HG03432 (cell line): ENCODE results near the gene KRT80.
"Not testable (repeated sequence)": the region's sequence is repeated elsewhere in the genome, so short reads cannot be mapped to it uniquely, and the experiment has no call there.

Experiments
- ATAC-seq: cut with Tn5 transposase; IDR thresholded peaks from one replicate; pipeline ENCODE4 v1.9.1; 2021; ENCODE audit warnings: mild to moderate bottlenecking, moderate library complexity; ENCODE audit not compliant: unreplicated experiment

KRT80 gene

DNA sequence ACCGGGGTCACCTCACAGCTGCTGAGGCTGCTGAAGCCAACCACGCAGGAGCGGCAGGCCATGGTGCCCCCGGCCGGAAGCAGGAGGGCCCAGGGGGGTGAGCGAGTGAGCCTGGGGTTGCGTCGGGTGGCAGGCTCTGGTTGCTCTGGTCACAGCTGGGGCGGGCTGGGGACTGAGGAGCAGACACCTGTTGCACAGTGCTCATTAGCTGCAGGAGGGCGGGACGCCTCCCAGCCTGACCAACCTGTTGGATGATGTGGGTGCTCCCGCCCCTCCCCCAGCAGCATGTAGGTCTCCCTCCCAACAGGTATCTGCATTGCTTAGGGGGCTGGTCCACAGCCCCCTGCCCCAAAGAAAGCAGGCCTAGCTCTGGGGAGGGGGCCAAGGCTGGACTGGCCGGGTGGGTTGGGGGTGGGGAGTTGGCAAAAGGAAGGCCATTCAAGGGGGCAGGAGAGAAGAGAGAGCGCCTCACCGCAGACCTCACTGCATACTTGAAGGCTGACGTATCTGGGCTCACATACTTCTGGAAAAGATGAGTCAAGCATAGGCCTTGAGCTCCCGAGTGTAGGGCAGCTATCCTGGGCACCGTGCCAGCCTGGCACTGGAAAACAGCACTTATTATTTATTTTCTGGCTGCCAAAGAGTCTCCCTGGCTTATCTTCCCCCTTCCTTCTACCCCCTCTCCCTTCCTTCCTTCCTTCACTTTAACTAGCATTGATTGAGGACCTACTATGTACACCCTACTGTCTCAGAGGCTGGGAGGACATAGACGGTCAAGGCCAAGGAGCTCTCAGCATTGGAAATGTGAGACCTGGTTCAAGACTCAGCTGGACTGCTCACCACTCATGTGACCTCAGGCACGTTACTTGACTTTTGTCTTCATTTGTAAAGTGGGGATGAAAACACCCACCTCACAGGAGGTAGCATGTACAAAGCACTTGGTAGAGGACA lies at the start of gene KRT80:
TSS of gene KRT80 (minus strand) at position 174 of the 951 bp plus-strand sequence. CDS start at position 62, 112 bp downstream.
- no peak for ATAC-seq

DNA sequence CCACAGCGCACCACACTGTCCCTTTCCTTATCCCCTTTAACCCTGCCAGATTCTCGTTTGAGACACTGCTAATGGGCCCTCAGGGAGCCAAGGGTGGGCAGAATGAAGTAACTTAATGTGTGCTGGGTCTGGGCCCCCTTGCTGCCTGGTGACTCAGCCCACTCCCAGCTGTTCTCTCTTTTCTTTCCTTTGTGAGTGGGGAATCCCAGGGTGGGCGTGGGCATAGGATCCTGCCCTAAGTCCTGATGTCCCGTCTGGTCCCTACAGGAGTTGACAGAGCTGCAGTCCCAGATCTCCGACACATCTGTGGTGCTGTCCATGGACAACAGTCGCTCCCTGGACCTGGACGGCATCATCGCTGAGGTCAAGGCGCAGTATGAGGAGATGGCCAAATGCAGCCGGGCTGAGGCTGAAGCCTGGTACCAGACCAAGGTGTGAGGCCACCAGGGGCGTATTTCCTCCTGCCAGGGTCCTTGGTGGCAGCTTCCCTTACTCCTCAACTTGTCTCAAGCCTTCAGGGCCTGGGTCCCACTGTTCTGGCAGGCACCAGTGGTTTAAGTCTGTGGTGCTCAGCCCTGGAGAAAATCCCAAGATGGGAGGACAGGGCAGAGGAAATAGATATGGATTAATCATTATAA lies 49.5 kb upstream of the KRT80 start:
- ATAC-seq = no peak

DNA sequence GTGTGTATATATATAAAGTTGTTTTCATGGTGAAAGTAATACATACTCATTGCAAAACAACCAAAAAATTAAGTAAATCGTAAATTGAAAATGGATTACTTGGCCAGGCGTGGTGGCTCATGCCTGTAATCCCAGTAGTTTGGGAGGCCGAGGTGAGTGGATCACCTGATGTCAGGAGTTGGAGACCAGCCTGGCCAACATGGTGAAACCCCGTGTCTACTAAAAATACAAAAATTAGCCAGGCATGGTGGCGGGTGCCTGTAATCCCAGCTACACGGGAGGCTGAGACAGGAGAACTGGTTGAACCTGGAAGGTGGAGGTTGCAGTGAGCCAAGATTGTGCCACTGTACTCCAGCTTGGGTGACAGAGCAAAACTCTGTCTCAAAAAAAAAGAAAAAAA lies 48.4 kb upstream of the KRT80 start:
- not testable (repeated sequence) for ATAC-seq

DNA sequence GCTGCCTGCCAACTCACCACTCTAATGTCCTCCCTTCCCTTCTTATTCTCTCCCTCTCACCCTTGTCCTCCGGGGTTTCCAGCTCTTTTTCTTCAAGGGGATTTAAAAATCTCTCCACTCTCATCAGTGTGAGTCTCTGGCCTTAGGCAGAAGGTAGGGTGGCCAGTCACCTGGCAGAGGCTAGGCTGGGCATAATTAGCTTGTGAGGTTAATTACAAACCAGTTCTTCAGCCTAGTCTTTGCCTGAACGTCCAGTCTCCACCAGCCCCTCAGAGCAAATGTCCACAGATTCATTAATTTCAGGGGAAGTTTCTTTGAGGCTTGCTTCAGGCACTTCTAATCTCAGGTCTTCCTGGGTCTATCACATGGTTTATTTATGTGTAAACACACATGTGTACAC lies 48.0 kb upstream of the KRT80 start:
- no peak for ATAC-seq

DNA sequence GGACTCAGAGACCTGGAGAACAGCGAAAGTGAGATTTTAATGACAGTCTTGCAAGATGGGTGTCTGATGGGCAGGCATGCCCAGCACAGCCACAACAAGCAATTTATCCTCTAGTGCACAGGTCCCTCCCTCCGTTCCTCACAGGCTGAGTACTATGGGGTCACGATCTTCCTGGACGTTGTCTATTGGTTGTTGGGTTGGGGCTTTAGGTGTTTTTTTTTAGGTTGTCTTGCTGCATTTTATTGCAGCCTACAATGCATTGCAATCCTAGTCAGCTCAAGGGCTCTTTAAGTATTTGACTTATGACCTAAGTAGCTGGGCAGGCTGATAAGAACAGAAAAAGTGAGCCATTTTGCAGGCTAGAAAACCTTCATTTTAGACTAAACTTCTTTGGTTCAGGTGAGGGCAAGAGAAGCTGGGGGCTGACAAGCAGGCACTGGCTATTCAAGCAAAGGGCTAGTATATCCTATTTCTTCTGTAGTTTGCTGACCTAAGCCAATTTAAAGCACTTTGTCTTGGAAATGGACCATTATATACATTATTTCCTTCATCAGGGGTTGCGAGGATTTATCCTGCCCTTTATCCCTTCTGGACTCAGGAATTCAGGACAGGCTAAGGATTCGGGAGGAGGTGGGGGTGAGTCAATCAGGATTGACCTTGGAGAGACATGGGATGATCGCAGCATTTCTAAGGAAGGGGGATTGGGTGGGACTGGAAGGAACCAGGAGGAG lies 47.3 kb upstream of the KRT80 start:
- no peak for ATAC-seq

DNA sequence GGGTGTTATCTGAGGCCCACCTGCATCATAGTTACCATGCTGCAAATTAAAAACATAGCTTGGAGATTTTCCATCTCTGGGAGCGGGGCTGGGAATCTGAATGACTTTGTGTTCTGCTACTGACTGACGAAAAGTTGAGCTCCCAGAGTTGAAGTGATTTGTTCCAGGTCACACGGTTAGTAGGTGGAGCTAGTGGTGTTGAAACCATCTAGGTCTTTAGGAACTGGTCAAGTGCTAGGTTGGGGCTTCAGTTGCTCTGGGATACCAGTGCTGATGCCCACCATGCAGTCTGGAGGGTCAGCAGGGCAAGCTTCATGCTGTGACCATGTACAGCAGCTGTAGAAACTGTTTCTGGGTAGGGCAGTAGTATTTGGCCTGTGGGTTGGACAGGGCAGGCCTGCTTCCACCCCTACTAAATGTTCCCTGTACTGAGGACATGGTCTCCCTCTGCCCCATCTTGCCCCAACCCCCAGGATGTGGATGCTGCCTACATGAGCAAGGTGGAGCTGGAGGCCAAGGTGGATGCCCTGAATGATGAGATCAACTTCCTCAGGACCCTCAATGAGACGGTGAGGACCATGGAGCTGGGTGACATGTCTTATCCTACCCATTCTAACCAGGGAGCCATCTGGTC lies 46.5 kb upstream of the KRT80 start:
- no peak for ATAC-seq

DNA sequence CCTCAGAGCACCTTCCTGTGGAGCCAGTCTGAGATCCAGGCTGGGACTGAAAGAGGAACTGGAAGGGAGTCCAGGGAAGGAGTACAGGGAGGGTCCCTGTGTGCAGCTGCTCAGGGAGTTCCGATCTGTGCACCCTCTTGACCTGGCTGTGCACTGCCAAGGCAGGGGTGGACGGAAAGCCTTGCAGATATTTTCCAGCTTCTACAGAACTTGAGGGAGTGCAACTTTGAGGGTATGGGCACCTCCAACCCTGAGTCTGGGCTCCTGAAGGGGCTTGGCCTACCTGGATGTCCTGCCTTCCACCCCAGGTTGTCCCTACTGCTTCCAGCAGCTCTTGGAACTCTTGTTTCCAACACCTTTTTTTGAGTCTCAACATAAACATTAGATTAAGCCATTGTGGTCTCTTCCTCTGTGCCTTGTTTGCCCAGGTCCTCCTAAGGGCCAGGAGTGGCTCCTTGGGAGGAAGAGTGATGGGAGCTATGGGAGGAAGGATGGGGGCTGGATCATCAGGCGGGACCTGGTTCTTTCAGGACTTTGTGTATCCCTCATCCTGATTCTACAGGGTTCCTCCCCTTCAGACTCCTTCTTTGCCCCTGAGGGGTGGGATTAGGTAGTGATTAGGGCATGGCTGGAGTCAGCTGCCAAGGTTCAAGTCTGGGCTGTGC lies 44.7 kb upstream of the KRT80 start:
- ATAC-seq = no peak

DNA sequence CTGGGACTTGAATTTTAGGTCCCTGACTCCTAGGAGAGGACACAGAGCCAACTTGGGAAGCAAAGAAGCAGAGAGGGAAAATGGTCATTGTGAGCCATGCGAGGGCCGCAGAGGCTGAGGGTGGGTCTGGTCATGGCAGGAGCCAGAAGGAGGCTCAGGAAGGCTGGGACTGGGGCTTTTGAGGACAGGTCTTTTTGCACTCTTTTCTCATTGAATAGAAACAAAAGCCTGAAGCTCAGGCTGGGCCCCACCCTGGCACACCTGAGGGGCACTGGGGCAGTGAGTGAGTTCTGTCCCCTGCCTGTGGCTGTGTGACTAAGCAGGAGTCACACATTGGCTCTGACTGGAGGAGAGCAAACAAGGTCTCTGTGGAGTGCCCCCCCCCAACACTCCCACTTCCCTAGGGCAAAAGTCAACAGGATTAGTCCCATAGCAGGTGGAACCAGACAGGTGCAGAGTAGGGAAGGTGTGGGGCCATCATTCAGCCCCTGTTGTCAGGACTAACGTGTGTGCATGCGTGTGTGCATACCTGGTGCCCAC lies 44.1 kb upstream of the KRT80 start:
- no peak for ATAC-seq

DNA sequence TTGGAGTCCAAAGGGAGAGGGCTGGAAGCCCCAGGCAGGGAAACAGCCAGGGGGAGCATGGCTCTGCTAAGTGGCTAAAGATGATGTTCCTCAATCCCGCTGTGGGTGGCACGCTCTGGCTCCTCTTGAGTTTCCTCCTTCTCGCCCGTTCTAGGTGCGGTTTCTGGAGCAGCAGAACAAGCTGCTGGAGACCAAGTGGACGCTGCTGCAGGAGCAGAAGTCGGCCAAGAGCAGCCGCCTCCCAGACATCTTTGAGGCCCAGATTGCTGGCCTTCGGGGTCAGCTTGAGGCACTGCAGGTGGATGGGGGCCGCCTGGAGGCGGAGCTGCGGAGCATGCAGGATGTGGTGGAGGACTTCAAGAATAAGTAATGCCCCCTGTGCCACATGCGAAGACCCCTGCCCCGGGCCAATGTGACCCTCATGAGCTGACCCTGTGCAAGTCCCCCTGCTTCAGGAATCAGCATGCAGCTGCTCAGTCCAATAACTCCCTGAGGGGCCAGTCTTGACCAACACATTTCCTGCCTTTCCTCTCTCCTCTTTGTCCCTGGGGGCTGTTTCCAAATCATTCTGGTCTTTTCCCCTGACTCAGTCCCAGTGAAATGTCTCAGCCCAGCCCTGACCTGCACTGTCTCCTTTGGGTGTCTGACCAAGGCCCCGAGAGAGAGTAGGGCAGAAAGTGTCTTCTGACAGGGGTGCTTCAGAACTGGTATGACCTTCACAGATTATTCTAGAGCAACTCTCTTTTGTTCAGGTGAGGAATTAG lies 43.4 kb upstream of the KRT80 start:
- no peak for ATAC-seq

DNA sequence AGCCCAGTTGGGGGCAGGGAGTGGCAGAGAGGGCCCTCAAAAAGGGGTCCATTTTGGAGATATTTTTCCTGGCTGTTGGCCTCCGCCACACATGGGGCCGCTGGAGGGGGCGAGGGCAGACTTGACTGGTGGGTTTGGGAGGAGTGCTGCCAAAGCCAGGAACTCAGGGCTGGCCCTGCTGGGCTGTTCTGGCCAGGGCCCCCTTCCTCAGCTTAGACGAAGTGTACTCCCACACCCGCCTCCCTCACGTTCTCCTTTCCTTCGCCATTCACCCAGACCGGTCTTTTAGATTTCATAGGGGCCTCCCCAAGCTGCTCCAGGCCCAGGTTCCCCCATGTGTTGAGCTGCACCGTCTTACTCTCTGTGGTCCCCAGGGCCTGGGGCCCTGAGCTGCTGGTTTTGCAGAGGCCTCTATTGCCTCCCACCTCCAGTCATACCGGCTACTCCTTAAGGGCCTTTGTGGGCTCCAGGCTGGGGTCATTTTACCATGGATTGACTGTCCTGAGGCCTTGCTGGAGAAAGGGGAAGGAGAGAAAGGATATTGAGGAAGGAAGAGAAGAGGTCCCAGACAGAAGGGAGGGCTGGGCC lies 42.5 kb upstream of the KRT80 start:
- ATAC-seq = no peak

DNA sequence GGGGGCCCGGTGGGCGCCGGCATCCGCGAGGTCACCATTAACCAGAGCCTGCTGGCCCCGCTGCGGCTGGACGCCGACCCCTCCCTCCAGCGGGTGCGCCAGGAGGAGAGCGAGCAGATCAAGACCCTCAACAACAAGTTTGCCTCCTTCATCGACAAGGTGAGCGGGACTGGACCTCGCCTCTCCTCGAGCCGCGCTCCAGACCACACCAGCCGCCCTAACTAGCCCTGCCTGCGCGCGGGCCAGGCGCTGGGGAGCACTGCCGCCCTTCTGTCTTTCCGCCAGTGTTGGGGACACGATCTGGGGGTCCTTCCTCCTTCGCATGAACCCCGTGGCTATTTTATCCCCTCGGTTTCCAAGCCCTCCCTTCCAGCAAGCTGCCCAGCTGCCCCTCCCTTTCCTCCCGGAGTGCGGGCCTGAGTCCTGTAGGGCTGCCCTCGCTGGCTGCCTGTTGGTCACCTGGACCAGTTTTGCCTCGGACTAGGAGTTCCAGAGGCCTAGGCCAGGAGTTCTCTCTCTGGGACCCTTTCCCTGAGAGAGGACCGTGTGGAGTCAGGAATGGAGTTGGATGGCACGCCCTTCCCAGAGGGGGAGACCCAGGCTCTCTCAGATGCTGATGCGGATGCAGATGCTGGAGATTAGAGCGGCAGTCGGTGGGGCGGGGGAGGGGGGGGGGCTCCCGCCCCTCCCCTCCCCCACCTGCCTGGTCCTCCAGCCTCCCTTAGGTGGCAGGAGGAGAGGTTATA lies 41.8 kb upstream of the KRT80 start:
- ATAC-seq = no peak

DNA sequence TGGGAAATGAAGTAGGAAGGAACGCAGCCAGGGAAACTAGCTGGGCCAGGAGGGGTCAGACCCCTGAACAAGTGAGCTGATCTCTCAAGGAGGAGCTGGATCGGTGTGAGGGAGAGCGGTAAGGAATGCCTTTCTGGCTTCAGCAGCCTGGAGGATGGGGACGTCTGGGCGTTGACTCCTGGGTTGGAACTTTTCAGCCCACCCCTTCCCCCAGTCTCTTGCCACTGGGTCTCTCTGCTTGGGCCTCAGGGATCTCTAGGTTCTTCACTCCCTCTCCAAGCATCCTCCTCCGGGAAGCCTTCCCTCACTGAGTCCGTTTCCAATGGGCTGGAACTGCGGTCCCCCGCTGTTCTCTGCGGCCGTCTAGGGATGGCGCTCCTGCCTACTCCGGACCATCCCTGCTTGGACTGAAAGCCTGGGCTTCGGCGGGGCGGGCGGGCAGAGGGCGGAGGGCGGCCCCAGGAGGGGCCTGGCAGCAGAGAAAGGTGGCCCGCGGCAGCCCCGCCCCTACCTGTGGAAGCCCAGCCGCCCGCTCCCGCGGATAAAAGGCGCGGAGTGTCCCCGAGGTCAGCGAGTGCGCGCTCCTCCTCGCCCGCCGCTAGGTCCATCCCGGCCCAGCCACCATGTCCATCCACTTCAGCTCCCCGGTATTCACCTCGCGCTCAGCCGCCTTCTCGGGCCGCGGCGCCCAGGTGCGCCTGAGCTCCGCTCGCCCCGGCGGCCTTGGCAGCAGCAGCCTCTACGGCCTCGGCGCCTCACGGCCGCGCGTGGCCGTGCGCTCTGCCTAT lies 41.1 kb upstream of the KRT80 start, which contains the start of gene KRT7:
TSS of gene KRT7 (plus strand) at position 570 of the 788 bp plus-strand sequence. CDS start at position 624, 54 bp downstream.
- ATAC-seq = no peak

DNA sequence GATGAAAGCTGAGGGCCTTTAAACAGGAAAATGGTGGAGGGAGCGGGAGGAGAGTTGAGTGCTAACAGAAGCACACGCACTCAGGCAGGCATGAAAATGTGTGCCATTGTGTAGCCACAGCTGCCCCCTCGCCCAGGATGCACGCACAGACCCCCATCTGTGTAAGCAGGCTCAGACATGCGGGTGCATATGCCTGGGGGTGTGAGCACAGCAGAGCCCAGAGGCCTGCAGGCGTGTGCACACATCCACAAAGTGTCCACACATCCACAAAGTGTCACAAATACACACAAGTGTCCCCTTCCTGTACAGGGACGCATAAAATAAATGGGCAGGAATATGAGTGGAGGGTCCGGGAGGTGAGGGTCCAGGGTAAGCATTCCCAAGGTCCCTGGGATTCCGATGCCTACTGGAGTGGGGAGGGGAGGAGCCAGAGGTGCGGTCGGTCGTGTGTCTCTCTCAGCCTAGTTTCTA lies 40.4 kb upstream of the KRT80 start:
- ATAC-seq = no peak

DNA sequence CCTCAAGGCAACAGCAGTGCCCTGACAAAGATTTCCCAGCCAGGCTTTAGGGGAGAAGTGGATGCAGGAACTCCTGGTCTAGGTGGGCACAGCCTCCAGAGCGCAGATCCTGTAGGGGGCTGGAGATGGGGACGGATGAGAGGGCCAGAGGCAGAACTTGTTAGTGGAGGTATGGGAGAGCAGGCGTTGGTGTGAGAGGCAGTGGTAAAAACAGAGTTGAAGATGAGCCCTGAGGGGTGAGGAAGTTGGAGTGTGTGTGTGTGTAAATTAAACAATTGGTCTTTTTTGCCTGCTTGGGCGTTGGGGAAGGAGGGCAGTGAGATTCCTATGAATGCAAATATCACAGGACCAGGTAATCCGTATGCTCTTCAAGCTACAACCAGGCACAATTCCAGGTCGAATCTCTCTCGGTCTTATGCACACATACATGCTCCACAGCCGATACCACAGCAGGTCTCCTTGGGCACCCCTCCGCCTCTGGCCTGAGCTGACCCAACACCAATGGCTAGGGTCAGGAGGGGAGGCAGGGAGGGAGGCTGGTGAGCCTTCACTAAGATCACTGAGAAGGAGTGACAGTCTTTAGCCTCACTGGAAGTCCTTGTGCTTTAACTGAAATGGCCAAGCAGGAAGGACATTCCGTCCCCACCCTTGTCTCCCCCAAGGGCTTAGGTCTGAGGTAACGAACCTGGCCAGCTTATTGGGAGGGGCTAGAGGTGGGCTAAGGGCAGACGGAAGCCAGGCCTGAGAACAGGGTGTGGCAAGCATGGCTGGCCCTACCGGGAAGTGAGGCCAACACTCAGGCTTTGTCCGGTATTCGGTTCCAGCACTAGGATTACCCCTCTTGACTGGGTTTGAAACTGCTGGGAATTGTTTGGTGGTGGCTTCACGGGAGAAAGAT lies 39.7 kb upstream of the KRT80 start:
- no peak for ATAC-seq

DNA sequence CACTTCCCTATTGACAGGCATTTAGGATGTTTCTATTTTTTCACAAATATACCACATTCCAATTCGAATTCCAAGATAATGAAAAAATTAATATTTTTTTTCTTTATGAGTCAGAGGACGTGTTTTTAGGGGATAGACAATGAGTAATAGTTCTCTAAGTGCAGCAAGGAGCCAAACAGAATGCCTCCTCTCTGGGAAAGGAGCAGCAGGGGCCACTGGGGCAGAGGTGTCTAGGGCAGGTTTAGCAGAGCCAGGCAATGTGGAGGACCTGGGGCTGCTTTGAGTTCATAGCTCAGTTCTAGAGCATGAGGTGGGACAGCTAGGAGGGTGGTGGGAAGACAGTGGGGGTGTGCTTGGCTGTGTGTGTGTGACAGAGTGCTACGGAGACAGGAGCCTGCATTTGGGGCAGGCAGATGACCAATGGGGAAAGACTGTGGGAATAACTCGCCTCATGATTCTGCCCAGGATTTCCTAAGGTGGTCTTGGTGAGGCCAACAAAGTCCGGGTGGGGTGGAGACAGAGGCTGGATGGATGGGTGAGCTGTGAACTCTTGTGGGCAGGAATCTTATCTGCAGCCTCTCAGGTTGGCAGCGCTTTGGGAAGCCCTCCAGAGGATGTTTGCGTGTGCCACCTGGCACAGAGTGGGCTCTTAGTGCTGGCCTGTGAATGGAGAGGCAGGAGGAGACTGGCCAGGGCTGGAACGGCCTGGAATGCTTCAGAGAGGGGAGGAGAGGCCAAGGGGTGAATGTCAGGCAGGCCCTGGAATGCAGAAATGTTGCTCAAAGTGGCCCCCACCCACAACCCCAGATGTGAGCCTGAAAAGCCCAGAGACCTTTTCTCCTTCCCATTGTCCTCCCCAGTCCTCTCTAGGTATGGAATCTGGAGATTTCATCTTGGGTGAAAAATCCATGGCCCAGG lies 38.8 kb upstream of the KRT80 start:
- ATAC-seq = no peak
